ENCODE results near the gene CXCL8. TPM values are rescaled to one million over a fixed set of nuclear protein-coding genes. Genes with fewer than 3 reads are reported as not detected.
"Not testable (repeated sequence)": the region's sequence is repeated elsewhere in the genome, so short reads cannot be mapped to it uniquely, and the experiment has no call there.

CXCL8 gene
- total RNA-seq, 1 experiment from 2014 or later = 0.82 TPM

GRCh38 chr4:73770917-73771316 is 30.5 kb downstream of the CXCL8 start:
- Histone ChIP-seq H3K36me3 (ENCODE audit: control insufficient read depth, insufficient read depth, low read length) (no peaks in the 10 kb centered on the region), H3K4me1 (ENCODE audit: control insufficient read depth, insufficient read depth, low read length) (peaks cover 1% of the 10 kb centered on the region; the same call in 1 of the 2 replicates), H3K4me3 (ENCODE audit: low read depth in 2 of 2, low read length in 2 of 2) (no peak overlapping the region), H3K27me3 (ENCODE audit: control insufficient read depth, insufficient read depth, low read length) (no peaks in the 10 kb centered on the region), H3K27ac (ENCODE audit: low read length) (no peak overlapping the region), H3K9me3 (ENCODE audit: control insufficient read depth, insufficient read depth, low read depth, low read length) (no peaks in the 10 kb centered on the region)
- POLR2A ChIA-PET = no interaction called here
- ATAC-seq (no peak), DNase-seq (ENCODE audit: low read depth, low spot score) (no peak)
- TF ChIP-seq TCF7L2 (IDR thresholded peaks at IDR 0.05; ENCODE audit: low read depth, low read length) (no peak), REST (IDR thresholded peaks at IDR 0.05; ENCODE audit: insufficient read depth in 1 of 2, low read depth in 2 of 2, low read length in 1 of 2) (no peak), POLR2AphosphoS5 (IDR thresholded peaks at IDR 0.05; ENCODE audit: low read depth, low read length) (no peak)
- in situ Hi-C loops (cut with HindIII; ENCODE audit: low pct_unique_long_range_greater_than_20kb, low sequenced_read_pairs) = no loop called here
- BruUV-seq (replicated peaks) = no TSS peak
- intact Hi-C loops (cut with micrococcal nuclease; ENCODE audit: unreplicated experiment) = no loop called here
- CTCF ChIA-PET = no interaction called here

DNA sequence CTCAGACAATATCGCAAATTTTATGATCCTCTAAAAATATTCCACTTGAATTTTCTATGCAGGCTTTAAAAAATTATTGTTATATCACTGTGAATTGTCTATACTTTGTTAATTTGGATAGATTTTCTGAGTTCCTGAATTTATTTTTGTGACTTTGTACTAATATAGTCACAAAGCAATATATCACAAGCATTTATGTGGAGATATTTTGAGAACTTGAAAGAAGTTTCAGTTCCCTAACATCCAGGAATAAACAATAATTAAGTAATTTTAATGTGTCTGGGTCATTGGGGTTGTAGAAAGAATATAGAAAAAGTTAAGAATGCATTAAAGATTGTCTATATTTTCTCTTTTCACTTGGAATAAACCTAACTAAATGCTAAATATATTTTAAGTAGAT is 32.0 kb downstream of the CXCL8 start:
- intact Hi-C loops (cut with micrococcal nuclease; ENCODE audit: unreplicated experiment) = no loop called here
- Histone ChIP-seq H3K4me3 (ENCODE audit: low read depth in 2 of 2, low read length in 2 of 2) (no peak overlapping the region), H3K9me3 (ENCODE audit: control insufficient read depth, insufficient read depth, low read depth, low read length) (no peaks in the 10 kb centered on the region), H3K36me3 (ENCODE audit: control insufficient read depth, insufficient read depth, low read length) (no peaks in the 10 kb centered on the region), H3K4me1 (ENCODE audit: control insufficient read depth, insufficient read depth, low read length) (peaks cover 7% of the 10 kb centered on the region; the same call in 1 of the 2 replicates), H3K27ac (ENCODE audit: low read length) (no peak overlapping the region), H3K27me3 (ENCODE audit: control insufficient read depth, insufficient read depth, low read length) (no peaks in the 10 kb centered on the region)
- CTCF ChIA-PET = no interaction called here
- DNase-seq (ENCODE audit: low read depth, low spot score) (no peak), ATAC-seq (no peak)
- no TSS peak for BruUV-seq (replicated peaks)
- TF ChIP-seq TCF7L2 (IDR thresholded peaks at IDR 0.05; ENCODE audit: low read depth, low read length) (no peak), POLR2AphosphoS5 (IDR thresholded peaks at IDR 0.05; ENCODE audit: low read depth, low read length) (no peak), REST (IDR thresholded peaks at IDR 0.05; ENCODE audit: insufficient read depth in 1 of 2, low read depth in 2 of 2, low read length in 1 of 2) (no peak), SIN3A (IDR thresholded peaks at IDR 0.05; ENCODE audit: borderline replicate concordance, insufficient read depth, low read depth, low read length) (no peak)
- TF ChIP-seq, protein P1, sequence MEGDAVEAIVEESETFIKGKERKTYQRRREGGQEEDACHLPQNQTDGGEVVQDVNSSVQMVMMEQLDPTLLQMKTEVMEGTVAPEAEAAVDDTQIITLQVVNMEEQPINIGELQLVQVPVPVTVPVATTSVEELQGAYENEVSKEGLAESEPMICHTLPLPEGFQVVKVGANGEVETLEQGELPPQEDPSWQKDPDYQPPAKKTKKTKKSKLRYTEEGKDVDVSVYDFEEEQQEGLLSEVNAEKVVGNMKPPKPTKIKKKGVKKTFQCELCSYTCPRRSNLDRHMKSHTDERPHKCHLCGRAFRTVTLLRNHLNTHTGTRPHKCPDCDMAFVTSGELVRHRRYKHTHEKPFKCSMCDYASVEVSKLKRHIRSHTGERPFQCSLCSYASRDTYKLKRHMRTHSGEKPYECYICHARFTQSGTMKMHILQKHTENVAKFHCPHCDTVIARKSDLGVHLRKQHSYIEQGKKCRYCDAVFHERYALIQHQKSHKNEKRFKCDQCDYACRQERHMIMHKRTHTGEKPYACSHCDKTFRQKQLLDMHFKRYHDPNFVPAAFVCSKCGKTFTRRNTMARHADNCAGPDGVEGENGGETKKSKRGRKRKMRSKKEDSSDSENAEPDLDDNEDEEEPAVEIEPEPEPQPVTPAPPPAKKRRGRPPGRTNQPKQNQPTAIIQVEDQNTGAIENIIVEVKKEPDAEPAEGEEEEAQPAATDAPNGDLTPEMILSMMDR (IDR thresholded peaks at IDR 0.05) = no peak
- in situ Hi-C loops (cut with HindIII; ENCODE audit: low pct_unique_long_range_greater_than_20kb, low sequenced_read_pairs) = no loop called here
- POLR2A ChIA-PET = no interaction called here

DNA sequence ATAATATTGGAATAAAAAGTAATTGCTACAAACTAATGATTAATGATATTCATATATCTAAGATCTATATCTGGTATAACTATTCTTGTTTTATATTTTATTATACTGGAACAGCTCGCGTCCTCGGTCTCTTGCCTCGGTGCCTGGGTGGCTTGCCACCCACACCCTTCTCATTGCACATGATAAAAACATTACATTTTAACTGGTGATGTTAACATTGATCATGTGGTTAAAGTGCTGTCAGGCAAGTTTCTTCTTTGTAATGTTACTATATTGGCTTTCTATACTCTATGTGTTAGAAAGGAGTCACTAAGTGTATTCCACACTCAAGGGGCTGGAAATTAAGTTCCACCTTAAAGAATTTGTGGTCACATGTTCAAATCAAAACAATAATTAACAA is 34.0 kb downstream of the CXCL8 start:
- H3K27ac ChIP-seq (ENCODE audit: low read length); POLR2A ChIA-PET; ATAC-seq; H3K27me3 ChIP-seq (ENCODE audit: control insufficient read depth, insufficient read depth, low read length); intact Hi-C loops (cut with micrococcal nuclease; ENCODE audit: unreplicated experiment); H3K4me3 ChIP-seq (ENCODE audit: low read depth in 2 of 2, low read length in 2 of 2); CTCF ChIA-PET; DNase-seq (ENCODE audit: low read depth, low spot score); in situ Hi-C loops (cut with HindIII; ENCODE audit: low pct_unique_long_range_greater_than_20kb, low sequenced_read_pairs); H3K9me3 ChIP-seq (ENCODE audit: control insufficient read depth, insufficient read depth, low read depth, low read length); BruUV-seq (replicated peaks); H3K36me3 ChIP-seq (ENCODE audit: control insufficient read depth, insufficient read depth, low read length); H3K4me1 ChIP-seq (ENCODE audit: control insufficient read depth, insufficient read depth, low read length): not testable (repeated sequence)

Measured in Panc1 (cell line).